ENCODE data around the gene TRIP12.
A peak's percentile ranks its signal among the peaks of the same experiment; 100 is the strongest.

TRIP12 gene

GRCh38 chr2:229921101-229921891, 513 bp downstream of the TRIP12 start:
- peak; percentile 42 for DNase-seq (ENCODE audit: low read depth, low spot score)
- in situ Hi-C loops (cut with HindIII; ENCODE audit: low sequenced_read_pairs): no loop called here
- no peak for TF ChIP-seq CTCF (IDR thresholded peaks at IDR 0.05; ENCODE audit: low read depth, low read length)
- peak overlapping the region; percentile 92 for H3K4me3 ChIP-seq (ENCODE audit: low read depth, low read length)

DNA sequence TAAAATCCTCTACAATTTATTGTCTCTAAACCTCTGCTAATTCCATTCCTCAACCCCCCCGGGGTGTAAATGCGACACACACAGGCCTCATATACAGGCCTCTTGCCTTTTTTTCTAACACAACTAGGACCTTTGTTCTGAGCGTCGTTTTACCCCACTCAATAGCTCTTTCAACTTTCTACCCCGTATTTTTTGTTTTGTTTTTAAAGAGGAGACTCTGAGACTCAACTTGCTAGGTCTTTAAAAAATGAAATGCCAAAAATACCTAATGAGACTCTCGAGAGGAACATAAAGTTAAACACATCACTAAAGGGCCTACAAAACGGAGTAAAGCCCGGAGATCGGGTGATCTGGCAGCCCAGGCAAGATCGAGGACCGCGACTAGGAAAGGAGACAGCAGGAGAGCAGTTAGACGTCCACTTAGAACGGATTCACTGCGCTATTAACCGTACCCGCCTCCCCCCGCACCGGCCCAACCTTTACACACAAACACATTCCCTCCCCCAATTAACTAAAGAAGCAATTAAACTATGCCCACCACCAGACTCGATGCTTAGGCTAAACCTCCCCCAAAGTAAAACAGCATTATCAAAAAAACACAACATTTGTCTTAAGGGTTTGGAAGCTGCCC, 1.7 kb downstream of the TRIP12 start:
- peak; percentile 37 for DNase-seq (ENCODE audit: low read depth, low spot score)
- in situ Hi-C loops (cut with HindIII; ENCODE audit: low sequenced_read_pairs): no loop called here
- no peak for TF ChIP-seq CTCF (IDR thresholded peaks at IDR 0.05; ENCODE audit: low read depth, low read length)
- H3K4me3 ChIP-seq (ENCODE audit: low read depth, low read length): peak overlapping the region; percentile 92

DNA sequence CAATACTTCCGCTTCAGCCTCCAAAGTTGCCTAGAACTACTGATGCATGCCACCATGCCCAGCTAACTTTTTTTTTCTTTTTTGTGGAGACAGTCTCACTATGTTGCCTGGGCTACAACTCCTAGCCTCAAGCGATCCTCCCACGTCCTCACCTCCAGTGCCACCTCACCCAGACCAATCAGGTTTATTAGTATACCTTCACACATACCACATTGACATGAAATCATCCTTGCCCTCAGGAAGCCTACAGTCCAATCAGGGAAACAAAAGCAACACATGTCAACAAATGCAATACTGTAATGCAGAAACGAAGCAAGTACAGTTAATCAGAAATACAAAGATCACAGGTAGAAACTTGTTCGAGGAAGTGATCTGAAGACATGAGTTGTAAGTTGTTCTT, 4.0 kb downstream of the TRIP12 start:
- no peak for TF ChIP-seq CTCF (IDR thresholded peaks at IDR 0.05; ENCODE audit: low read depth, low read length)
- in situ Hi-C loops (cut with HindIII; ENCODE audit: low sequenced_read_pairs): no loop called here
- no peak for DNase-seq (ENCODE audit: low read depth, low spot score)
- no peak overlapping the region for H3K4me3 ChIP-seq (ENCODE audit: low read depth, low read length)

GRCh38 chr2:229914171-229914570, 7.6 kb downstream of the TRIP12 start:
- no peak for TF ChIP-seq CTCF (IDR thresholded peaks at IDR 0.05; ENCODE audit: low read depth, low read length)
- in situ Hi-C loops (cut with HindIII; ENCODE audit: low sequenced_read_pairs): no loop called here
- DNase-seq (ENCODE audit: low read depth, low spot score): no peak
- H3K4me3 ChIP-seq (ENCODE audit: low read depth, low read length): no peak overlapping the region

DNA sequence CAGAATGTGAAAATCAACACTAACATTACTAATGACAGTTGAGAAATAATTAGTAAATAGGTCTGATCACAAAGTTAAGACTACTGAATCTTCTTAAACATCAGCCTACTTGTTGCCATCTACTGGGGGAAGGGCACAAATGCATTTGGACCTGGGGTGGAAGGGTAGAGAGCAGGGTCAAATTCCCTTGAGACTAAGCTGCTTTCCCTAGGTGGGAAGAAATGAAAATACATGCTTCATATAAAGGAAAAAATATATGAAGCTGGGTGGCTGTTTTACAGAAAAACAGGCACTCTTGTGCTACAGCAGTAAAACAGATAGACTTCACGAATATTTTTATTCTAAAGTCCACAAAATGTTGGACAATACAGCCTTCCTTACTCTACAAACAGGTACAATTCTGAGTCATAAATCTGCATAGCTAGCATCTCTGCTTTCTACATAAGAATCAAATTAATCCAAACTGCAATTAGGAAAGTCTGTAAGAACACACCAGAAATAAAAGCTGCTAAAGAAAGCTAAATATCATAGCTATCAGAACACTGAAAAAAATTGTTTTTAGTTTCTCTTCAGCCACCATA, 10.9 kb downstream of the TRIP12 start:
- no peak overlapping the region for H3K4me3 ChIP-seq (ENCODE audit: low read depth, low read length)
- in situ Hi-C loops (cut with HindIII; ENCODE audit: low sequenced_read_pairs): no loop called here
- DNase-seq (ENCODE audit: low read depth, low spot score): no peak
- TF ChIP-seq CTCF (IDR thresholded peaks at IDR 0.05; ENCODE audit: low read depth, low read length): peak; percentile 42

- H3K4me3 ChIP-seq (ENCODE audit: low read depth, low read length): no peak overlapping the region
- in situ Hi-C loops (cut with HindIII; ENCODE audit: low sequenced_read_pairs): no loop called here
- TF ChIP-seq CTCF (IDR thresholded peaks at IDR 0.05; ENCODE audit: low read depth, low read length): no peak
- no peak for DNase-seq (ENCODE audit: low read depth, low spot score)
These were observed 11.5 kb downstream of the TRIP12 start for GRCh38 chr2:229910147-229910831.

Measured in astrocyte of the spinal cord (primary cell).